Measurements from ENCODE around the gene ASCC1. TPM values are rescaled to one million over a fixed set of nuclear protein-coding genes. Genes with fewer than 3 reads are reported as not detected.

The ASCC1 gene
- total RNA-seq, 1 donor, result 14.2 TPM

- H3K9me3 ChIP-seq (ENCODE audit: low read depth, low read length), result no peaks in the 10 kb centered on the region
- no peaks in the 10 kb centered on the region for H3K4me1 ChIP-seq (ENCODE audit: insufficient read depth, low read length)
- no peaks in the 10 kb centered on the region for H3K27me3 ChIP-seq (ENCODE audit: insufficient read depth, low read length)
- H3K4me3 ChIP-seq (ENCODE audit: low read length), result no peak overlapping the region
Measured at GRCh38 chr10:72049969-72050781, 165.9 kb downstream of the ASCC1 start.

- H3K4me3 ChIP-seq (ENCODE audit: low read length), result no peak overlapping the region
- H3K9me3 ChIP-seq (ENCODE audit: low read depth, low read length), result no peaks in the 10 kb centered on the region
- H3K27me3 ChIP-seq (ENCODE audit: insufficient read depth, low read length), result no peaks in the 10 kb centered on the region
- H3K4me1 ChIP-seq (ENCODE audit: insufficient read depth, low read length), result no peaks in the 10 kb centered on the region
Measured at GRCh38 chr10:72049472-72049871, 166.6 kb downstream of the ASCC1 start.

- Histone ChIP-seq H3K4me3 (ENCODE audit: low read length) (no peak overlapping the region), H3K9me3 (ENCODE audit: low read depth, low read length) (no peaks in the 10 kb centered on the region), H3K4me1 (ENCODE audit: insufficient read depth, low read length) (no peaks in the 10 kb centered on the region), H3K27me3 (ENCODE audit: insufficient read depth, low read length) (no peaks in the 10 kb centered on the region)
Measured at GRCh38 chr10:72048450-72049124, 167.5 kb downstream of the ASCC1 start.

Other genes starting within 250 kb of the ASCC1 start
- 488 TPM for gene SPOCK2, start 127.7 kb downstream of the ASCC1 start, total RNA-seq
- gene ANAPC16, start 264 bp downstream of the ASCC1 start, total RNA-seq, result 92.6 TPM
- 533 TPM for gene DDIT4, start 57.6 kb upstream of the ASCC1 start, total RNA-seq
- 32.1 TPM for gene DNAJB12, start 138.6 kb upstream of the ASCC1 start, total RNA-seq